DMS 273 treated with DMSO at 0.1 percent for 48 hours (cell line): ENCODE data around the gene CDH4.

Source experiments
- DNase-seq: peaks from one replicate; lab custom pipeline; 2025; lab: John Stamatoyannopoulos, UW

Gene CDH4

GRCh38 chr20:61790116-61790827, 538.2 kb downstream of the CDH4 start:
- DNase-seq: no peak

- no peak for DNase-seq
These were observed 539.9 kb downstream of the CDH4 start for GRCh38 chr20:61791995-61792394.

GRCh38 chr20:61795669-61796630, 543.9 kb downstream of the CDH4 start:
- no peak for DNase-seq

DNA sequence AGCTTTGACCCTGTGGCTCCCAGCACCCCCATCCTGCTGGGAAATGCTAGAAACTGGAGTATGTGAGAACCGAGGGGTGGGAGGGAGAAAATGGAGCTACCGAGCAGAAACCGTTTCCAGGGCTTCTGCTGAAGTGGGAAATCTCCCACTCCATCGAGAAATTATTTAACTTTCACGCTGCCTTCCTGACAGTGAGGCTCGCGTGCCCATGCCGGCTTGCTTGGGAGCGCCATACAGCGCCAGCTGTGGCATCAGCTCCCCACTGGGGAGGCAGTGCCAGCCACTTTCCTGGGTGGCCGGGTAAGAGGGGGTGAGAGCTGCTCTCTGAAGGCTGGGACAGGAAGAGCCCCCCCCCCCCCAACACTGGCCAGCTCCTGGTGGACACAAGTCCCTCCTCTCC, 544.7 kb downstream of the CDH4 start:
- DNase-seq: no peak

- no peak for DNase-seq
These were observed 545.1 kb downstream of the CDH4 start for GRCh38 chr20:61797200-61797599.

- DNase-seq: no peak
These were observed 545.9 kb downstream of the CDH4 start for GRCh38 chr20:61797971-61798411.

GRCh38 chr20:61798632-61799031, 546.6 kb downstream of the CDH4 start:
- no peak for DNase-seq

- DNase-seq: no peak
These were observed 547.4 kb downstream of the CDH4 start for GRCh38 chr20:61799394-61799923.

DNA sequence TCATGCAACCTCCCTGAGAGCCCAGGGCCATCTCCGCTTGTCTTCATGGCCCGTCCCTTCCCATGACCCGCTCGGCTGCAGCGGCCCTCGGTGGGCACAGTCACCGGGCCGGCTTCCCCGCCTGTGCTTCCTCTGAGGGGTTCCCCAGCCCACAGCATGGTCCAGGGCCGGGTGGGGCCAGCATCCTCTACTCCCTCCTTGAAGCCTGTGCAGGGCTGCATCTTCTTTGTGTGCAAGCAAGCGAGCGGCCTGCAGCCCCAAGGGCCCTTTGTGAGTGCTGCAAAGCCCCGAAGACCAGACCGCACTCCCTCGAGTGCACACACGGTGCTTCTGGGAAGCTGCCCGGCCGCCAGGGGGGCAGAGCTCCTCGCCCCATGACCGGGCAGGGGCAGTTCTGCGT, 547.9 kb downstream of the CDH4 start:
- DNase-seq: no peak

- DNase-seq: no peak
These were observed 548.5 kb downstream of the CDH4 start for GRCh38 chr20:61800359-61801064.

DNA sequence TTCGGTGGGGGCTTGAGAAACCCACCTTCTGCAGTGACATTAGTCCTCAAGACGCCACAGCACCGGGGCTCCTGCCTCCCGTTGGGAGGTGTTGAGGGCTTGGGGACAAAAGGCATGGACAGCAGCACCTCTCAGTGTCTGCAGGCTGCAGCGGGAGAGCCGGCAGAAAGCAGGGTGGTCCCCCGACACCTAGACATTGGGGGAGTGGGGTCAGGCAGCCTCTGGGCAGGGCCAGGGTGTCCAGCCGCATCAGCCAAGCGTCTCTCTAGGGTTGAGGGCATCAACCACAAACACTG, 549.0 kb downstream of the CDH4 start:
- DNase-seq: no peak

- no peak for DNase-seq
These were observed 549.4 kb downstream of the CDH4 start for GRCh38 chr20:61801428-61801827.

DNA sequence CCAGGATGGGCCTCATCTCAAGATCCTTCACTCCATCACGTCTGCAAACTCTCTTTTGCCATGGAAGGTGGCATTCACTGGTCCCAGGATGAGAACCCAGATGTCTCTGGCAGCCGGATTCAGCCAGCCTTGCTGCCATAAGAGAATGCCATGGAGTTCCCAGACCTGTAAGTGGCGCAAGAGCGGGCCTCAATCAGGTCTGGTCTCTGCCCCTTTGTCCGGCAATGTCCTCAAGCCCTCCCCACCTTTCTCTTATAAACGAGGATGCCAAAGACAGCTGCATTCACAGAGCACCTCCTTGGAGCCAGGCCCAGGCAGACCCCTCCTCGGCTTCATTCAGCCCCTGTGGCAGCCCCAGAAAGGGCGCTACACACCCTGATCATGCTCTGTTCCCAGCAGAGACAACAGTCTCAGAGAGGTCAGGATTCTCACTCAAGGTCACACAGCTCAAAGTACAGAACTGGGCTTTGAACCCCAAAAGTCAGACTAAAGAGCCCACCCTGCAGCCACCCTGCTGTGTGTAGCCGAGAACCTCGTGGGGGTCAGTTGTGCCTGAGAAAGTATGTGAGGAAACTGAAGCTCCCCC, 549.9 kb downstream of the CDH4 start:
- no peak for DNase-seq

DNA sequence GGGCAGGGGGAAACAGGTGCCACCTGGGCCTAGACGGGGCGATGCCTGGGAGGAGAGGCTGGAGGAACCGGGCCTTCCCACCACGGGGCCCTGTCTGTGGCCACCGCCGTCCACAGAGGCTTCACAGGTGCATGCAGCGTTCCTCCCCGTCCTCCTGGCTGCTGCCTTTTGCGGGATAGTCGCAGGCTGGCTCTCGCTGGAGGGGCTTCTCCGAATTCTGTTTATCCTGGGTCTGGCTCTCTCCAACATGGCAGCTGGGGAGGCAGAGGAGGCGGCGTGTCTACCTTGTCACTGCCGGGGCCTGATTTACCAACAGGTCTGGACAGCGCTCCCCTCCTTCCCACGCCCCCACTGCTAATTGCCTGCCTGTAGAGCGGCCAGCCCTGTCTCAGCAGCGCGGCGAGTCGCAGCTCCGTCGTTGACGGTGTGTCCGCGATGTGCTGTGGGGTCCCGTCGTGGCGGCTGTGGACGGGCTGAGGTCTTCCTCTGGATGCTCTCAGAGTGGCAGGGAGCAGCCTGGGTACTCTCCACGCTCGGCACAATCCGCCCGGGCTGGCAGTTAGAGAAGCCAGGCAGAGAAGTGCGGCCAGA, 550.8 kb downstream of the CDH4 start:
- no peak for DNase-seq

- no peak for DNase-seq
These were observed 551.4 kb downstream of the CDH4 start for GRCh38 chr20:61803416-61803914.

GRCh38 chr20:61803915-61804751, 552.1 kb downstream of the CDH4 start:
- no peak for DNase-seq

GRCh38 chr20:61804752-61805295, 552.8 kb downstream of the CDH4 start:
- no peak for DNase-seq

GRCh38 chr20:61805365-61805764, 553.3 kb downstream of the CDH4 start:
- no peak for DNase-seq

GRCh38 chr20:61805781-61806180, 553.7 kb downstream of the CDH4 start:
- no peak for DNase-seq

GRCh38 chr20:61806314-61806713, 554.3 kb downstream of the CDH4 start:
- DNase-seq: no peak
